ENCODE results near the gene SPESP1.

GRCh38 chr15:68951813-68952212, 21.5 kb downstream of the SPESP1 start:
- no peak for TF ChIP-seq CTCF (IDR thresholded peaks at IDR 0.05; ENCODE audit: control extremely low read depth in 1 of 3, insufficient read depth in 1 of 3, low read depth in 1 of 3, low read length in 3 of 3)
- TF ChIP-seq BRCA1 (IDR thresholded peaks at IDR 0.05; ENCODE audit: low read depth, low read length) = no peak
- TF ChIP-seq SP1 (IDR thresholded peaks at IDR 0.05; ENCODE audit: low read depth, low read length) = no peak
- no peak for TF ChIP-seq SAP30 (IDR thresholded peaks at IDR 0.05; ENCODE audit: insufficient read depth, insufficient replicate concordance, low read length)
- no peak for TF ChIP-seq POLR2A (IDR thresholded peaks at IDR 0.05; ENCODE audit: control extremely low read depth in 1 of 2, low read depth in 2 of 2, low read length in 2 of 2)
- no peak for TF ChIP-seq EZH2 (IDR thresholded peaks at IDR 0.05; ENCODE audit: low read depth, low read length, severe bottlenecking)
- no peak for TF ChIP-seq RFX5 (IDR thresholded peaks at IDR 0.05; ENCODE audit: borderline replicate concordance, low read depth, low read length)
- no peak for TF ChIP-seq KDM4A (IDR thresholded peaks at IDR 0.05; ENCODE audit: low read depth, low read length, severe bottlenecking)
- no peak for TF ChIP-seq ZNF274 (IDR thresholded peaks at IDR 0.05; ENCODE audit: borderline replicate concordance, extremely low read depth, low read length)
- TF ChIP-seq MAX (IDR thresholded peaks at IDR 0.05) = no peak
- no peak for TF ChIP-seq YY1 (IDR thresholded peaks at IDR 0.05; ENCODE audit: low read depth, low read length)
- TF ChIP-seq CEBPB (IDR thresholded peaks at IDR 0.05; ENCODE audit: low read depth, low read length) = no peak
- TF ChIP-seq USF2 (IDR thresholded peaks at IDR 0.05; ENCODE audit: low read length) = no peak
